AG04450 (cell line): ENCODE results near the gene LIMS2. TPM values are rescaled to one million over a fixed set of nuclear protein-coding genes. Genes with fewer than 3 reads are reported as not detected.

Experiments
- CTCF ChIA-PET: fragments of 300-600, 350-600 bp; formaldehyde crosslinking; extraction: SDS; loops from one replicate; lab custom pipeline; 2022; ENCODE audit warnings: antibody characterized with exemption, inconsistent platforms; lab: Charles Lee
- POLR2A ChIA-PET: fragments of 350-600 bp; formaldehyde crosslinking; extraction: SDS; loops from one replicate; lab custom pipeline; 2021; ENCODE audit warnings: antibody characterized with exemption, inconsistent platforms; lab: Yijun Ruan, JAX
- DNase-seq: peaks from one replicate; pipeline ENCODE4 v3.0.0-alpha.2; 2011; ENCODE audit warnings: low read depth, low spot score
- H3K27ac ChIP-seq: one replicate; pipeline ENCODE4 v1.5.1; 2012; ENCODE audit warnings: low read depth, low read length, control low read depth
- H3K27me3 ChIP-seq: one replicate; pipeline ENCODE4 v1.6.0; 2012; ENCODE audit warnings: low read length; ENCODE audit not compliant: control insufficient read depth, insufficient read depth
- H3K4me3 ChIP-seq: 2 replicates; pipeline ENCODE4 v1.5.1; 2011; ENCODE audit warnings: mild to moderate bottlenecking, low read depth, low read length, control low read depth
- H3K9me3 ChIP-seq: 2 replicates; pipeline ENCODE4 v1.5.1; 2012; ENCODE audit warnings: low read length; ENCODE audit not compliant: control insufficient read depth, insufficient read depth
- polyA plus RNA-seq: library from polyadenylated mRNA; depleted of rRNA; stranded (reverse); fragments of >200 nt; gene quantifications from 2 replicates; pipeline ENCODE4 v1.2.3, GENCODE V29; 2011
- TF ChIP-seq, protein P1 (sequence below): IDR thresholded peaks from 2 replicates; pipeline ENCODE4 v1.5.1; 2011; ENCODE audit warnings: low read depth, low read length, control low read depth, inconsistent platforms

LIMS2 gene
- polyA plus RNA-seq, 1 experiment, result 6.3 TPM

DNA sequence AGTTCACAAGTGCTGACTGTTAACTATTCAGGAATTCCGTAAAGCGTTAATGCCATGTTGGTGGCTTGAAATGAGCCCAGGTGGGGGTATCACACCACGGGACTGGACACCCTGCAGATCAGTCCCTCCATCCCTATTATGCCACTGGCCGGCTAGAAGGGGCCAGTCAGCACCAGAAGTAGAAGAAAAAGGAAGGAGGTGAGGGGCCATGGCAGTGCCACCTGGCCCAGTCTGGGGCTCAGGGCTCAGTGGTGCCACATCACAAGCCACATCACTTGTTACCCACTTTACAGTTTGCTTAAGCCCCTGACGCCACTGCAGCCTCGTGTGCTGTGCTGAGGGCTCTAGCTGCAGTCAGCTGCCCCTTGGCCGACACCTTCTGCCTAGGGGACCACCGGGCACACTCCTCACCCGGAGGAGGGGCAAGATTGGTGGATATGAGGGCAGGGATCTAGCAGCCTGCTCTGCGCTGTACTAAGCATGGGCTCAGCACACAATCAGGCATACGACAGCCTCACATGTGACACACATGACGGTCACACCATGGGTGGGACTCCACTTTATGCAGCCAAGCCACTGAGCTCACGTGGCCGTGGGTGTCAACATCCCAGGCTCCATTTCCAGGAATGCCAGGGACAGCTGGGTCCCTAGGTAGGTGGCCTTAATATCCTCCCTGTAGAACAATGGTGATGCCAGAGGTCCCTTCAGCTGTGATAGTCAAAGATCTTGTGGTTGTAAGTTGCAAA is 3.6 kb downstream of the LIMS2 start:
- DNase-seq, result no peak
- Histone ChIP-seq H3K4me3 (no peak overlapping the region), H3K27me3 (peaks cover 3% of the 10 kb centered on the region), H3K9me3 (no peaks in the 10 kb centered on the region; the same call in 1 of the 2 replicates), H3K27ac (no peak overlapping the region)
- ChIA-PET POLR2A (interaction anchor here (1.2 kb wide), 1 partner anchor 145 kb away, joined by 3 read pairs; no protein-coding TSS in a partner anchor), CTCF (no interaction called here)
- TF ChIP-seq, protein P1, sequence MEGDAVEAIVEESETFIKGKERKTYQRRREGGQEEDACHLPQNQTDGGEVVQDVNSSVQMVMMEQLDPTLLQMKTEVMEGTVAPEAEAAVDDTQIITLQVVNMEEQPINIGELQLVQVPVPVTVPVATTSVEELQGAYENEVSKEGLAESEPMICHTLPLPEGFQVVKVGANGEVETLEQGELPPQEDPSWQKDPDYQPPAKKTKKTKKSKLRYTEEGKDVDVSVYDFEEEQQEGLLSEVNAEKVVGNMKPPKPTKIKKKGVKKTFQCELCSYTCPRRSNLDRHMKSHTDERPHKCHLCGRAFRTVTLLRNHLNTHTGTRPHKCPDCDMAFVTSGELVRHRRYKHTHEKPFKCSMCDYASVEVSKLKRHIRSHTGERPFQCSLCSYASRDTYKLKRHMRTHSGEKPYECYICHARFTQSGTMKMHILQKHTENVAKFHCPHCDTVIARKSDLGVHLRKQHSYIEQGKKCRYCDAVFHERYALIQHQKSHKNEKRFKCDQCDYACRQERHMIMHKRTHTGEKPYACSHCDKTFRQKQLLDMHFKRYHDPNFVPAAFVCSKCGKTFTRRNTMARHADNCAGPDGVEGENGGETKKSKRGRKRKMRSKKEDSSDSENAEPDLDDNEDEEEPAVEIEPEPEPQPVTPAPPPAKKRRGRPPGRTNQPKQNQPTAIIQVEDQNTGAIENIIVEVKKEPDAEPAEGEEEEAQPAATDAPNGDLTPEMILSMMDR, result no peak

DNA sequence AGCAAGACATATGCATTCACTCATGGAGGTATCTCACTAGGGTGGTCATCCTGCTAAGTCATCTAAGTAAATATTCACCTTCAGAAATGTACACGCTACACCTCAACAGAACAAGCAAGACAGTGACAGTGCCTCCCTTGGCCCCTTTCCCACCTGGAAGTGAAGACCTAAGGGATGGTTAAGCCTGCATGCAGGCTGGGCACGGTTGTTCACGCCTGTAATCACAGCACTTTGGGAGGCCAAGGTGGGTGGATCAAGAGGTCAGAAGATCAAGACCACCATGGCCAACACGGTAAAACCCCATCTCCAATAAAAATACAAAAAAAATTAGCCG is 4.4 kb downstream of the LIMS2 start:
- Histone ChIP-seq H3K9me3 (no peaks in the 10 kb centered on the region; the same call in 1 of the 2 replicates), H3K27ac (no peak overlapping the region), H3K4me3 (no peak overlapping the region), H3K27me3 (no peaks in the 10 kb centered on the region)
- CTCF ChIA-PET, result no interaction called here
- no peak for DNase-seq
- TF ChIP-seq, protein P1, result no peak
- POLR2A ChIA-PET, result no interaction called here

DNA sequence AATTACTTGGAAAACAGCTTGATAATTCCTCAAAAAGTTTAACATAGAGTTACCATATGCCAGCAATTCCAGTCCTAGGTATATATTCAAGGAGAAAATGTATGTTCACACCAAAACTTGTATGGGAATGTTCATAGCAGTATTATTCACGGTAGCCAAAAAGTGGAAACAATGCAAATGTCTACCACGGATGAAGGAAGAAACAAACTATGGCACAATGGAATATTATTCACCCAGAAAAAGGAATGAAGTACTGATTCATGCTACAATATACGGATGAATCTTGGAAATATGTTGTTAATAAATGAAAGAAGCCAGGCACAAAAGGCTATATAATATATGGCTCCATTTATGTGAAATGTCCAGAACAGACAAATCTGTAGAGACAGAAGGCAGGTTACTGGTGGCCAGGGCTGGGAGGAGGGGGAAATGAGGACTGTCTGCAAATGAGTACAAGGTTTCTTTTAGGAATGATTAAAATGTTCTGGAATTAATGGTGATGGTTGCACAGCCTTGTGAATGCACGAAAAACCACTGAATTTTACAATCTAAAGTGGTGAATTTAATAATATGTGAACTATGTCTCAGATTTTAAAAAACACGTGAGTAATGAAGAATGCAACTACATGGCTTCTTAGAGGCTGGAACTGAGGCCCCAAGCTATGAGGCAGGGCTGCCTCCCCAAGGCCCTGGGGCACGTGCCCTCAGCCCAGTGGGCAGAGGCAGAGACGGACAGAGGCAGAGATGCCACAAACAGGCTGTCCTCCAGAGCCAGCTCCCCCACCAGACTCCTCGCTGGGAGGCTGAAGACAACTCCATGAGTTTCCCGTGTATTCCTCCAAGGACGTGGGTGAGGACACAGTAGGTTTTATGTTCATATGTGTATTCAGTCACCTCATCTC is 5.0 kb downstream of the LIMS2 start:
- no peak overlapping the region for H3K27ac ChIP-seq
- H3K4me3 ChIP-seq, result no peak overlapping the region
- TF ChIP-seq, protein P1, result no peak
- DNase-seq, result no peak
- H3K27me3 ChIP-seq, result no peaks in the 10 kb centered on the region
- CTCF ChIA-PET, result interaction anchor here (0.7 kb wide), 1 partner anchor 20 kb away, joined by 3 read pairs; no protein-coding TSS in a partner anchor
- POLR2A ChIA-PET, result no interaction called here
- no peaks in the 10 kb centered on the region; the same call in 1 of the 2 replicates for H3K9me3 ChIP-seq

DNA sequence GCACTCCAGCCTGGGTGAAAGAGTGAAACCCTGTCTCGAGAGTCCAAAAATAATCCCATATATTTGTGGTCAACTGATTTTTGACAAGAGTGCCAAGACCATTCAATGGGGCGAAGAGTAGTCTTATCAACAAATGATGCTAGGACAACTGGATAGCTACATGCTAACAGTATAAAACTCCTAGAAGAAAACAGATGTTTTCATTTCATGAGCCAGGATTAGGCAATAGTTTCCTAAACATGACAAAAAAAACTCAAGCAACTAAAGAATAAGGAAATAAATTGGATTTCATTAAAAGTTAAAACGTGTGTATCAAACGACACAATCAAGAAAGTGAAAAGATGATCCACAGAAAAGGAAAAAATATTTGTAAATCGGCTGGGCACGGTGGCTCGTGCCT is 6.3 kb downstream of the LIMS2 start:
- Histone ChIP-seq H3K27me3 (peaks cover 7% of the 10 kb centered on the region), H3K27ac (no peak overlapping the region), H3K4me3 (no peak overlapping the region), H3K9me3 (no peaks in the 10 kb centered on the region)
- CTCF ChIA-PET, result interaction anchor here (0.7 kb wide), 1 partner anchor 19 kb away, joined by 3 read pairs; no protein-coding TSS in a partner anchor
- POLR2A ChIA-PET, result no interaction called here
- TF ChIP-seq, protein P1, result no peak
- DNase-seq, result no peak
